Measurements from ENCODE around the gene EXOC3L1. TPM values are rescaled to one million over a fixed set of nuclear protein-coding genes. Genes with fewer than 3 reads are reported as not detected.

Gene EXOC3L1
- total RNA-seq, 4 donors from 2014 or later = 0.95 to 3.8 (median 1.7) TPM

GRCh38 chr16:67148656-67149275 lies 41.2 kb downstream of the EXOC3L1 start:
- TF ChIP-seq POLR2A (IDR thresholded peaks at IDR 0.05) (no peak), CTCF (IDR thresholded peaks at IDR 0.05) (no peak)
- WGBS, 2 donors = 79 to 85% methylated on average over 9 to 10 of the region's 11 CpGs
- no peak for DNase-seq (ENCODE audit: low spot score in 2 of 2)
- no peak overlapping the region for H3K4me3 ChIP-seq (ENCODE audit: low read depth, poor library complexity, severe bottlenecking)
- intact Hi-C loops (cut with DNase I; ENCODE audit: low total_unique reads) = no loop called here

- intact Hi-C loops (cut with DNase I; ENCODE audit: low total_unique reads) = no loop called here
- TF ChIP-seq CTCF (IDR thresholded peaks at IDR 0.05) (no peak), POLR2A (IDR thresholded peaks at IDR 0.05) (no peak)
Measured at GRCh38 chr16:67148221-67148620, 41.7 kb downstream of the EXOC3L1 start.

GRCh38 chr16:67147437-67148140 lies 42.3 kb downstream of the EXOC3L1 start:
- H3K4me3 ChIP-seq (ENCODE audit: low read depth, poor library complexity, severe bottlenecking) = no peak overlapping the region
- WGBS, 2 donors = 72 to 75% methylated on average over 4 of the region's 4 CpGs
- DNase-seq (ENCODE audit: low spot score in 2 of 2) = no peak
- no peak for TF ChIP-seq CTCF (IDR thresholded peaks at IDR 0.05)
- TF ChIP-seq POLR2A (IDR thresholded peaks at IDR 0.05) = no peak
- intact Hi-C loops (cut with DNase I; ENCODE audit: low total_unique reads) = no loop called here

More at GRCh38 chr16:67148221-67148620, 41.7 kb downstream of the EXOC3L1 start:
- 87 to 96% methylated on average over 2 of the region's 2 CpGs for WGBS, 2 donors
- DNase-seq (ENCODE audit: low spot score in 2 of 2) = no peak
- no peak overlapping the region for H3K4me3 ChIP-seq (ENCODE audit: low read depth, poor library complexity, severe bottlenecking)

GRCh38 chr16:67146523-67147357 lies 43.2 kb downstream of the EXOC3L1 start:
- intact Hi-C loops (cut with DNase I; ENCODE audit: low total_unique reads) = no loop called here
- no peak overlapping the region for H3K4me3 ChIP-seq (ENCODE audit: low read depth, poor library complexity, severe bottlenecking)
- DNase-seq (ENCODE audit: low spot score in 2 of 2) = no peak
- TF ChIP-seq CTCF (IDR thresholded peaks at IDR 0.05) (no peak), POLR2A (IDR thresholded peaks at IDR 0.05) (no peak)
- 81 to 85% methylated on average over 7 of the region's 7 CpGs for WGBS, 2 donors

- TF ChIP-seq POLR2A (IDR thresholded peaks at IDR 0.05) (no peak), CTCF (IDR thresholded peaks at IDR 0.05) (no peak)
- intact Hi-C loops (cut with DNase I; ENCODE audit: low total_unique reads) = no loop called here
- DNase-seq (ENCODE audit: low spot score in 2 of 2) = no peak
- WGBS, 2 donors = 87 to 93% methylated on average over 2 of the region's 2 CpGs
- no peak overlapping the region for H3K4me3 ChIP-seq (ENCODE audit: low read depth, poor library complexity, severe bottlenecking)
Measured at GRCh38 chr16:67145746-67146145, 44.2 kb downstream of the EXOC3L1 start.
